GM12878 (cell line): ENCODE measurements around the gene POLD4.

ENCODE experiments used
- CBX5 ChIP-seq: sonication (generic); IDR thresholded peaks from 2 replicates; pipeline ENCODE4 v1.6.1; 2016; ENCODE audit warnings: low read depth, moderate library complexity, mild to moderate bottlenecking, inconsistent platforms
- EZH2 ChIP-seq: IDR thresholded peaks from 2 replicates; pipeline ENCODE4 v1.6.1; 2012; ENCODE audit warnings: low read depth, mild to moderate bottlenecking, control low read depth, inconsistent platforms, low read length, borderline replicate concordance; ENCODE audit not compliant: control insufficient read depth
- GABPA ChIP-seq: IDR thresholded peaks from 2 replicates; pipeline ENCODE4 v1.6.1; 2014; ENCODE audit warnings: antibody characterized with exemption, low read depth, mild to moderate bottlenecking, inconsistent platforms
- JUND ChIP-seq: IDR thresholded peaks from 2 replicates; pipeline ENCODE4 v1.6.1; 2012; ENCODE audit warnings: low read depth, mild to moderate bottlenecking, low read length, improper control_type of control experiment, moderate library complexity
- KAT2A ChIP-seq: conservative IDR thresholded peaks from 2 replicates; pipeline ENCODE4 v1.6.1; 2011; ENCODE audit warnings: low read depth, low read length; ENCODE audit not compliant: control insufficient read depth
- TF ChIP-seq, protein P1 (sequence below), 3 experiments: IDR thresholded peaks in 2 of 3; conservative IDR thresholded peaks in 1 of 3; 2 replicates each; pipeline ENCODE4 v1.5.1; 2011; ENCODE audit warnings: low read depth in 3 of 3, low read length in 3 of 3, mild to moderate bottlenecking in 3 of 3, control low read depth in 2 of 3, moderate library complexity in 2 of 3, inconsistent platforms in 1 of 3, mixed read lengths in 1 of 3; ENCODE audit not compliant: control insufficient read depth in 2 of 3, insufficient read depth in 1 of 3; ENCODE audit errors: extremely low read depth in 1 of 3
- TF ChIP-seq, protein P2 (sequence below): fragments of 450-650 bp; IDR thresholded peaks from 2 replicates; pipeline ENCODE4 v1.6.1; 2017; ENCODE audit warnings: mild to moderate bottlenecking, moderate library complexity
- TF ChIP-seq, protein P3 (sequence below): IDR thresholded peaks from 2 replicates; pipeline ENCODE4 v1.6.1; 2012; ENCODE audit warnings: mild to moderate bottlenecking, low read depth, low read length

DNA sequence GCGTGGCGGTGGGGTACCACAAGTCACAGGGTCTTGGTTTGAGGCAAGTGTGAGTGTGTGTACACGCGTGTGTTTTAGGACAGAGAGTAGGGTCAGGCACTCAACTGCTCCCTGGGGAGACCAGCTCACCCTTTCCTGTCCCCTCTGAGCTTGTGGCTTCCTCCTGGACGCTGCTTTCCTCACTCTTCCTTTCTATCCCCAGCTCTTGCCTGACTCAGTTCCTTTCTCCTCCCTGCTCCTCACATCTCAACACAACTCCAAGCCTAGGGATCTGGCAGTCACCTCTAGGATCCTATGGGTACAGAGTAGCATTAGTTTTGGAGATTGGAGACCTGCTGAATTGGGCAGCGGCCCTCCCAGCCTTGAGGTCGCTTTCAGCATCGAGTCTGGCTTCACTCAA, 15.9 kb upstream of the POLD4 start:
- TF ChIP-seq KAT2A (no peak), GABPA (no peak), EZH2 (no peak), JUND (no peak), CBX5 (no peak)
- TF ChIP-seq, protein P1, sequence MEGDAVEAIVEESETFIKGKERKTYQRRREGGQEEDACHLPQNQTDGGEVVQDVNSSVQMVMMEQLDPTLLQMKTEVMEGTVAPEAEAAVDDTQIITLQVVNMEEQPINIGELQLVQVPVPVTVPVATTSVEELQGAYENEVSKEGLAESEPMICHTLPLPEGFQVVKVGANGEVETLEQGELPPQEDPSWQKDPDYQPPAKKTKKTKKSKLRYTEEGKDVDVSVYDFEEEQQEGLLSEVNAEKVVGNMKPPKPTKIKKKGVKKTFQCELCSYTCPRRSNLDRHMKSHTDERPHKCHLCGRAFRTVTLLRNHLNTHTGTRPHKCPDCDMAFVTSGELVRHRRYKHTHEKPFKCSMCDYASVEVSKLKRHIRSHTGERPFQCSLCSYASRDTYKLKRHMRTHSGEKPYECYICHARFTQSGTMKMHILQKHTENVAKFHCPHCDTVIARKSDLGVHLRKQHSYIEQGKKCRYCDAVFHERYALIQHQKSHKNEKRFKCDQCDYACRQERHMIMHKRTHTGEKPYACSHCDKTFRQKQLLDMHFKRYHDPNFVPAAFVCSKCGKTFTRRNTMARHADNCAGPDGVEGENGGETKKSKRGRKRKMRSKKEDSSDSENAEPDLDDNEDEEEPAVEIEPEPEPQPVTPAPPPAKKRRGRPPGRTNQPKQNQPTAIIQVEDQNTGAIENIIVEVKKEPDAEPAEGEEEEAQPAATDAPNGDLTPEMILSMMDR (IDR thresholded peaks at IDR 0.05 in 2 of 3, conservative IDR thresholded peaks at IDR 0.05 in 1 of 3; ENCODE audit: control insufficient read depth in 2 of 3, extremely low read depth in 1 of 3, insufficient read depth in 1 of 3, low read depth in 3 of 3, low read length in 3 of 3), result no peak
- TF ChIP-seq, protein P2, sequence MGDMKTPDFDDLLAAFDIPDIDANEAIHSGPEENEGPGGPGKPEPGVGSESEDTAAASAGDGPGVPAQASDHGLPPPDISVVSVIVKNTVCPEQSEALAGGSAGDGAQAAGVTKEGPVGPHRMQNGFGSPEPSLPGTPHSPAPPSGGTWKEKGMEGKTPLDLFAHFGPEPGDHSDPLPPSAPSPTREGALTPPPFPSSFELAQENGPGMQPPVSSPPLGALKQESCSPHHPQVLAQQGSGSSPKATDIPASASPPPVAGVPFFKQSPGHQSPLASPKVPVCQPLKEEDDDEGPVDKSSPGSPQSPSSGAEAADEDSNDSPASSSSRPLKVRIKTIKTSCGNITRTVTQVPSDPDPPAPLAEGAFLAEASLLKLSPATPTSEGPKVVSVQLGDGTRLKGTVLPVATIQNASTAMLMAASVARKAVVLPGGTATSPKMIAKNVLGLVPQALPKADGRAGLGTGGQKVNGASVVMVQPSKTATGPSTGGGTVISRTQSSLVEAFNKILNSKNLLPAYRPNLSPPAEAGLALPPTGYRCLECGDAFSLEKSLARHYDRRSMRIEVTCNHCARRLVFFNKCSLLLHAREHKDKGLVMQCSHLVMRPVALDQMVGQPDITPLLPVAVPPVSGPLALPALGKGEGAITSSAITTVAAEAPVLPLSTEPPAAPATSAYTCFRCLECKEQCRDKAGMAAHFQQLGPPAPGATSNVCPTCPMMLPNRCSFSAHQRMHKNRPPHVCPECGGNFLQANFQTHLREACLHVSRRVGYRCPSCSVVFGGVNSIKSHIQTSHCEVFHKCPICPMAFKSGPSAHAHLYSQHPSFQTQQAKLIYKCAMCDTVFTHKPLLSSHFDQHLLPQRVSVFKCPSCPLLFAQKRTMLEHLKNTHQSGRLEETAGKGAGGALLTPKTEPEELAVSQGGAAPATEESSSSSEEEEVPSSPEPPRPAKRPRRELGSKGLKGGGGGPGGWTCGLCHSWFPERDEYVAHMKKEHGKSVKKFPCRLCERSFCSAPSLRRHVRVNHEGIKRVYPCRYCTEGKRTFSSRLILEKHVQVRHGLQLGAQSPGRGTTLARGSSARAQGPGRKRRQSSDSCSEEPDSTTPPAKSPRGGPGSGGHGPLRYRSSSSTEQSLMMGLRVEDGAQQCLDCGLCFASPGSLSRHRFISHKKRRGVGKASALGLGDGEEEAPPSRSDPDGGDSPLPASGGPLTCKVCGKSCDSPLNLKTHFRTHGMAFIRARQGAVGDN, result no peak
- TF ChIP-seq, protein P3, sequence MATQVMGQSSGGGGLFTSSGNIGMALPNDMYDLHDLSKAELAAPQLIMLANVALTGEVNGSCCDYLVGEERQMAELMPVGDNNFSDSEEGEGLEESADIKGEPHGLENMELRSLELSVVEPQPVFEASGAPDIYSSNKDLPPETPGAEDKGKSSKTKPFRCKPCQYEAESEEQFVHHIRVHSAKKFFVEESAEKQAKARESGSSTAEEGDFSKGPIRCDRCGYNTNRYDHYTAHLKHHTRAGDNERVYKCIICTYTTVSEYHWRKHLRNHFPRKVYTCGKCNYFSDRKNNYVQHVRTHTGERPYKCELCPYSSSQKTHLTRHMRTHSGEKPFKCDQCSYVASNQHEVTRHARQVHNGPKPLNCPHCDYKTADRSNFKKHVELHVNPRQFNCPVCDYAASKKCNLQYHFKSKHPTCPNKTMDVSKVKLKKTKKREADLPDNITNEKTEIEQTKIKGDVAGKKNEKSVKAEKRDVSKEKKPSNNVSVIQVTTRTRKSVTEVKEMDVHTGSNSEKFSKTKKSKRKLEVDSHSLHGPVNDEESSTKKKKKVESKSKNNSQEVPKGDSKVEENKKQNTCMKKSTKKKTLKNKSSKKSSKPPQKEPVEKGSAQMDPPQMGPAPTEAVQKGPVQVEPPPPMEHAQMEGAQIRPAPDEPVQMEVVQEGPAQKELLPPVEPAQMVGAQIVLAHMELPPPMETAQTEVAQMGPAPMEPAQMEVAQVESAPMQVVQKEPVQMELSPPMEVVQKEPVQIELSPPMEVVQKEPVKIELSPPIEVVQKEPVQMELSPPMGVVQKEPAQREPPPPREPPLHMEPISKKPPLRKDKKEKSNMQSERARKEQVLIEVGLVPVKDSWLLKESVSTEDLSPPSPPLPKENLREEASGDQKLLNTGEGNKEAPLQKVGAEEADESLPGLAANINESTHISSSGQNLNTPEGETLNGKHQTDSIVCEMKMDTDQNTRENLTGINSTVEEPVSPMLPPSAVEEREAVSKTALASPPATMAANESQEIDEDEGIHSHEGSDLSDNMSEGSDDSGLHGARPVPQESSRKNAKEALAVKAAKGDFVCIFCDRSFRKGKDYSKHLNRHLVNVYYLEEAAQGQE, result no peak
